ENCODE measurements around the gene TMEM247. TPM values are rescaled to one million over a fixed set of nuclear protein-coding genes. Genes with fewer than 3 reads are reported as not detected.

TMEM247 gene
- total and polyA plus RNA-seq, 2 donors from 2014 or later = not detected

- Histone ChIP-seq H3K27ac (ENCODE audit: low read depth in 2 of 2, low read length in 2 of 2) (no peak overlapping the region), H3K9ac (ENCODE audit: low read length in 3 of 3) (no peak overlapping the region), H3K36me3 (ENCODE audit: control insufficient read depth in 2 of 3, insufficient read depth in 3 of 3, low read length in 3 of 3) (no peaks in the 10 kb centered on the region), H3K9me3 (ENCODE audit: control insufficient read depth in 2 of 3, insufficient read depth in 1 of 3, low read length in 3 of 3) (peaks cover 0 to 14% (median 3%) of the 10 kb centered on the region in 3 donors), H3K27me3 (ENCODE audit: control insufficient read depth, insufficient read depth, low read length) (no peaks in the 10 kb centered on the region), H3K4me3 (ENCODE audit: low read length in 3 of 3) (no peak overlapping the region), H3K4me1 (ENCODE audit: control insufficient read depth in 2 of 3, insufficient read depth in 2 of 3, low read depth in 1 of 3, low read length in 3 of 3) (peaks cover 0 to 3% (median 0%) of the 10 kb centered on the region in 3 donors)
- TF ChIP-seq CTCF (IDR thresholded peaks at IDR 0.05; ENCODE audit: borderline replicate concordance, extremely low read depth, insufficient read depth) = no peak
- intact Hi-C loops (cut with DNase I) = no loop called here
- DNase-seq = no peak
- FAIRE-seq = no peak
Observed at GRCh38 chr2:46518861-46519260, 39.5 kb downstream of the TMEM247 start.

- Histone ChIP-seq H3K9ac (ENCODE audit: low read length in 3 of 3) (no peak overlapping the region), H3K9me3 (ENCODE audit: control insufficient read depth in 2 of 3, insufficient read depth in 1 of 3, low read length in 3 of 3) (peaks cover 0 to 13% (median 3%) of the 10 kb centered on the region in 3 donors), H3K36me3 (ENCODE audit: control insufficient read depth in 2 of 3, insufficient read depth in 3 of 3, low read length in 3 of 3) (no peaks in the 10 kb centered on the region), H3K4me1 (ENCODE audit: control insufficient read depth in 2 of 3, insufficient read depth in 2 of 3, low read depth in 1 of 3, low read length in 3 of 3) (peaks cover 0 to 3% (median 0%) of the 10 kb centered on the region in 3 donors), H3K4me3 (ENCODE audit: low read length in 3 of 3) (no peak overlapping the region), H3K27me3 (ENCODE audit: control insufficient read depth, insufficient read depth, low read length) (no peaks in the 10 kb centered on the region), H3K27ac (ENCODE audit: low read depth in 2 of 2, low read length in 2 of 2) (no peak overlapping the region)
- DNase-seq (no peak), FAIRE-seq (no peak)
- intact Hi-C loops (cut with DNase I) = no loop called here
- TF ChIP-seq CTCF (IDR thresholded peaks at IDR 0.05; ENCODE audit: borderline replicate concordance, extremely low read depth, insufficient read depth) = no peak
Observed at GRCh38 chr2:46519265-46519664, 39.9 kb downstream of the TMEM247 start.

GRCh38 chr2:46520130-46520711 lies 40.9 kb downstream of the TMEM247 start:
- Histone ChIP-seq H3K27me3 (ENCODE audit: control insufficient read depth, insufficient read depth, low read length) (no peaks in the 10 kb centered on the region), H3K27ac (ENCODE audit: low read depth in 2 of 2, low read length in 2 of 2) (no peak overlapping the region), H3K9me3 (ENCODE audit: control insufficient read depth in 2 of 3, insufficient read depth in 1 of 3, low read length in 3 of 3) (peaks cover 0 to 11% (median 3%) of the 10 kb centered on the region in 3 donors), H3K4me1 (ENCODE audit: control insufficient read depth in 2 of 3, insufficient read depth in 2 of 3, low read depth in 1 of 3, low read length in 3 of 3) (peaks cover 0 to 3% (median 0%) of the 10 kb centered on the region in 3 donors), H3K4me3 (ENCODE audit: low read length in 3 of 3) (no peak overlapping the region), H3K36me3 (ENCODE audit: control insufficient read depth in 2 of 3, insufficient read depth in 3 of 3, low read length in 3 of 3) (no peaks in the 10 kb centered on the region), H3K9ac (ENCODE audit: low read length in 3 of 3) (no peak overlapping the region)
- DNase-seq = peak in 2 of 5 donors; percentile 23 to 72
- intact Hi-C loops (cut with DNase I) = no loop called here
- no peak for FAIRE-seq
- no peak for TF ChIP-seq CTCF (IDR thresholded peaks at IDR 0.05; ENCODE audit: borderline replicate concordance, extremely low read depth, insufficient read depth)
